ENCODE data around the gene TRERF1.
A peak's percentile ranks its signal among the peaks of the same experiment; 100 is the strongest.
"Not testable (repeated sequence)": the region's sequence is repeated elsewhere in the genome, so short reads cannot be mapped to it uniquely, and the experiment has no call there.

The TRERF1 gene

GRCh38 chr6:42336431-42336830, 115.3 kb downstream of the TRERF1 start:
- no peak for DNase-seq (ENCODE audit: low spot score)

DNA sequence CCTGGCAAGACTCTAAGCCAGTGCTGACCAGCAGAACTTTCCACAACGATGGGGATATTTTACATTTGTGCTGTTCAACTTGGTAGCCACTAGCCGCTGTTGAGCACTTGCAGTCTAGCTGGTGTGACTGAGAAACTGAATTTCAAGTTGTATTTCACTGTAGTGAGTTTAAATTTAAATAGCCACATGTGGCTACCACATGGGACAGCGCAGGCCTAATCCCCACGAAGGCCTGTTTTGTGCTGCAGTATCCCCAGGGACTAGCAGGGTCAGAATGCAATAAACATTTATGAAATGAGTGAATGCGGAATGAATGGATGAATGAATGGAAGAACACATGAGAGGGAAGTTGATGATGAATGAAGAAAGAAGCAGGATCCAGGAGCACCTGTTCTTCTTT, 115.8 kb downstream of the TRERF1 start:
- DNase-seq (ENCODE audit: low spot score): no peak

DNA sequence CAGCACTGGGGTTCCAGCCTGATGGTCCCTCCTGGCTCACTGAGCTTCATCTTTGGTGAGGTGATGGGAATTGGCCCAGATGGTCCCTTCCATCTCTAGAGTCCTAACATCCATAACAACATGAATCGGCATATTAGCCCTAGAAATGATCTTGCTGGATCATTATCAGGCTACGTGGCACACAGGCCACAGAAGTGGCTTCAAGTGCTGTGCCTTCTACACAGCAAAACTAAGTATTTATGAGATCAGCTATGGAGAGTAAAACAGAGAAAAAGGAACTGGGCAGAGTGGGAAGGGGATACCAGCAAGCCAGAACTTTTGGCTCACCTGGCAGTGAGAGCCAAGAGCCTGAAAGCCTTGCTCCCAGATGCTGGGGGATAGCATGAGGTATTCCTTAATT, 116.9 kb downstream of the TRERF1 start:
- no peak for DNase-seq (ENCODE audit: low spot score)

GRCh38 chr6:42333612-42334011, 118.1 kb downstream of the TRERF1 start:
- no peak for DNase-seq (ENCODE audit: low spot score)

DNA sequence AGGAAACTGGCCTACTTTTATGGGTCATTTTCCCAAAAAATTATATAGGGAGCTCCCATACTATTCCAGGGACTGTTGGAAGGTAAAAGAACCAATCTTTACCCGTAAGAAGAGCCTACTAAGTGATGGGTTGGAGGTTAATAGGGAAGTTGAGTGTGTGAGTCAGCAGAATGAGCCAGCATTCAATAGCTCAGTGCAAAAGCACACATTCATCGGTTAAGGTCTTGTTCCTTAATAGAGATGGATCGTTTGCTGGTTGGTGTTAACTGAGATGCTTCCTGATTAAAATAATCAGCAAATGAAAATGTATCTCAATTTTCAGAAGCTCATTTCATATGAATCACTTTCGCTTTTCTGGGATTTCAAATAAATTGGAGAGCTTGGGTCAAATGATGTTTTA, 118.8 kb downstream of the TRERF1 start:
- no peak for DNase-seq (ENCODE audit: low spot score)

DNA sequence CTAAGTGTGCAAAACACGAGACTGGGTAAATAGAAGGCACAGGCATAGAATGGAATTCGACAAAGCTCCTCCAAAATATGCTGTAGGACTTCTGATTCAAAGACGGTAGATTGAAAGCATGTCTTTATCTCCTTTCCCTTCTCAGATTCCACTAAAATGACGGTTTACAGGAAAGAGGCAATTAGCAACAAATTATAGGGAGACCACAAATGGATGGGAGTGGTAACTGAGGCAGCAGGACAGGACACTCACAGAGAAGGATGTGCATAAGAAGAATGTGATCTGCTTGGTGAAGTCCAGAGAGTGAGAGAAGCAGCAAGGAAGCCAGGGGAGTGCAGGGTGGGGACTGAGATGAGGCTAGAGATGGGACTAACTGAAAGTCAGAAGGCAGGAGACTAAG, 120.7 kb downstream of the TRERF1 start:
- DNase-seq (ENCODE audit: low spot score): no peak

DNA sequence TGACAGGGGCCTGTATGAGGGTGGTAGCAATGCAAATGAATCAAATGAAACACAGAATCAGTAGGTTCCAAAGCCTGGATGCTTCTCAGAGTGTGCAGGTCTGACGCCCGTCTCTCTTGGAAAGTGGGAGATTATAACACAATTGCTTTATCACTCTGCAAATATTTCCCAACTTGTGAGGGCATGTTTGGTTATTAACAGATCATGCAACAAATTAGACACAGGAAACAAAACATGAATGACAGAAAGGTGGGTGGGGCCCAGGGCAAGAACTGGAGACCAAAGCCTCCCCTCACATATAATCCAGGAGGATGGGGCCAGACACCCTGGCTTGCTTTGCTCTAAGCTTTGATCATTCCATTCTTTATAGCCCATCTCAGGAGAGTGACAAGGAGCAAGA, 125.5 kb downstream of the TRERF1 start:
- no peak for DNase-seq (ENCODE audit: low spot score)

DNA sequence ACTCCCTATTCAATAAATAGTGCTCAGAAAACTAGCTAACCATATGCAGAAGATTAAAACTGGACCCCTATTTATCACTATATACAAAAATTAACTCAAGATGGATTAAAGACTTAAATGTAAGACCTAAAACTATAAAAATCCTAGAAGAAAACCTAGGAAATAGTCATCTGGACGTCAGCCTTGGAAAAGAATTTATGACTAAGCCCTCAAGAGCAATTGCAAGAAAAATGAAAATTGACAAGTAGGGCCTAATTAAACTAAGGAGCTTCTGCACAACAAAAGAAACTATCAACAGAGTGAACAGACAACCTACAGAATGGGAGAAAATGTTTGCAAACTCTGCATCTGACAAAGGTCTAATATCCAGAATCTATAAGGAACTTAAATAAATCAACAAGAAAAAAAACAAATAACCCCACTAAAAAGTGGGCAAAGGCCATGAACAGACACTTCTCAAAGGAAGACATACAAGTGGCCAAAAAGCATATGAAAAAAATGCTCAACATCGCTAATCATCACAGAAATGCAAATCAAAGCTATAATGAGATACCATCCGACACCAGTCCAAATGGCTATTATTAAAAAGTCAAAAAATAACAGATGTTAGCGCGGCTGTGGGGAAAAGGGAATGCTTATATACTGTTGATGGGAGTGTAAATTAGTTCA, 126.9 kb downstream of the TRERF1 start:
- DNase-seq (ENCODE audit: low spot score): not testable (repeated sequence)

- no peak for DNase-seq (ENCODE audit: low spot score)
Observed at GRCh38 chr6:42322676-42323075, 129.1 kb downstream of the TRERF1 start.

- DNase-seq (ENCODE audit: low spot score): no peak
Observed at GRCh38 chr6:42321976-42322375, 129.8 kb downstream of the TRERF1 start.

- DNase-seq (ENCODE audit: low spot score): no peak
Observed at GRCh38 chr6:42320762-42321161, 131.0 kb downstream of the TRERF1 start.

DNA sequence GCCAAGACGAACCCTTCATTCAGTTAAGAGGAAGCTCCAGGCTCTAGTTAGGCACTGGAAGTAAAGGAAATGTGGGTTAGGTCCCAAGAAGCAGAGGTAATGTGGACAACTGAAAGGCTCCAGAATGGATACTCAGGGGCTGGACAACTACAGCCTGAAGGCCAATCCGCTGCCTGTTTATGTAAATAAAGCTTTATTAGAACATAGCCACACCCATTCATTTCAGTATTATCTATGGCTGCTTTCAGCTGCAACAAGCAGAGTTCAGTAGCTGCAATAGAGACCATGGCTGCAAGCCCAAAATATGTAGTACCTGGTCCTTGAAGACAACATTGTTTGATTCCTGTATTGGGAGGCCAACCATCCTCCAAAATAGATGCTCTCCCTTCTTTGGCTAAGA, 133.2 kb downstream of the TRERF1 start:
- no peak for DNase-seq (ENCODE audit: low spot score)

DNA sequence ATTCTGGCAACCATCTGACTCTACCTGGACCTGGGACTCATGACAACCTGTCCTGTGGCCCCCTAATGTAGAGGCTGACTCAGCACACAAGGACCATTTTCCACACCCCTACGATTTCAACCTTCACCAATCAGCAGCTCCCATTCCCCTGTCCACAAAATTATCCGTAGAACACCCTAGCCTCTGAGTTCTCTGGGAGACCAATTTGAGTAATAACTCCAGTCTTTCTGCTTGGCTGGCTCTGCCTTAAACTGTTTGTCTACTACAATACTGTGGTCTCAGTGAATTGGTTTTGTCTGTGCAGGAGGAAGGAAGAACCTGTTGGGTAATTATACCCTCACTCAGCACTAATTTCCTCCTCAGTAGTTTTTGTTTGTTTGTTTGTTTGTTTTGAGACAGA, 134.7 kb downstream of the TRERF1 start:
- DNase-seq (ENCODE audit: low spot score): no peak

DNA sequence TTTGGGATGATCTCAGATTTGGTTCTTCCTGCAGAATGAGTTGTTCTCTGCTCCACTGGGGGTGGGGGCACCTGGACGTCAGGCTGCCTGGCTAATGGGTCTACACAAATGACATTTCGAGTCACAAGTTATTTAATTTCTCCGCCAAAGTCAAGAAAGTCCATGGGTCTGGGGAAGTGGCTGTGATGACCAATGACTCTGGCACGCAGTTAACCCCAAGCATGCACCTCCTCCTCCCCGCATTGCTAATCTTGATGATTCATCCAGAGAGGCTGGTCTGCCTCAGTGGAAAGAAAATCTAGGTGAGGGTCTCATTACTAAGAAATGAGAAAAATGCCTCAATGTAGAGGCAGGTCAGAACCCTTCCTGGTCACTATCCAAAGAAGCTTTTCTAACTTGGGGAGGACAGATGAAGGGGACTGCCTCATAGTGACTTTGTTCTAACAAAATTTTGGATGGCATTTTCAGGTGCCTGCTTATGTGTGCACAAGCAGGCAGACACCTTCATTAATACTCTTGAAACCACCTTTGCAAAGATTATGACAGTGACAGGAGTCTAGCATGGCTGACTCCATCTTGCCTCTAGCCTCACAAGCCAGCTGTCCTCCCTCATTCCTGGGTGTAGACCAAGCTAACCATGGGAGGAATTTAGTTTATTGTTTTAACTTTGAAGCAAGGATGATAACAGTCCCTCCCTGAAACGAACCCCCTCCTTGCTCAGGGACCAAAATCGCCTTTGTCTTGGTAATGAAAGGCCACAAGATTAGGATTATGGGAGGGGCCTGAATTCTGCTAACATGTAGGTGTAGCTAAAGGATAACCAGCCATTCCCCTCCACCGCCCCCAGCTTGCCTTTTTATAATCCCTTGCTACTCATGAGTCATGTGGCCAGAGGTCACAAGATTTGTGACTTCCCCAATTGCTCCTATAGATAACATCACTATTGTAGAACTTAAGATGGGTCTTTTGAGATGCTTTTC, 135.4 kb downstream of the TRERF1 start:
- DNase-seq (ENCODE audit: low spot score): peak; percentile 90

DNA sequence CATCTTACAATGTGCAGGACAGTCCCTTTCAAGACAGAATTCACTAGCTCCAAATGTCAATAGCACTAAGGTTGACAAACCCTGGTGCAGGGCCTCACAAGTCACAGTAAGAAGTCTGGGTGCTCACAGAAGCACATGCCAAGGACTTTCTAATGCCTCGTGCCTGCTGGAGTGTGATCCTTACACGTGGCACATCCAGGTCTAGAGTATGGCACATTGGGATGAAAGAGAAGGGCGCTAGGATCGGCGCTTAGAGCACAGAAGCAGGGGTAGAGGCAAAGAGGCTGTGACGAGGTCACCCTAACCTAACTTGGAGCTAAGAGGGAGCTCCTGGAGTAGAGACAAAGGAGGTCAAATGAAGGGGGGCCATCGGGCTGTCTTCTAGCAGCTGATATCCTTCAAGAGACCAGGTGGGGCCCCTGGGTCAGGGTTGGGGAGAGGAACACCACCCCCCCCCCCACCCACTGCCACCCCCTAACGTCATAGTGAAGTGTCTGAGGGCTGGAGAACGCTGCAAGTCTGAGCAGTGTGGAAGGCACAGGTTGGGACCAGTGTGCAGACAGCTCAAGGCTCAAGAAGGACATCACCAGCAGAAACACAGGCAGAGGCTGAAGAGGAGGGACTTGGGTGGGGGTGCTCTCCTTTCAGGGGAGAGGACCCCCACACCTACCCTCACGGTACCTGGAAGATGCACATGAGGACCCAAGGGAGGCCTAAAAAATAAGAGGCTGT, 136.3 kb downstream of the TRERF1 start:
- no peak for DNase-seq (ENCODE audit: low spot score)

- peak; percentile 54 for DNase-seq (ENCODE audit: low spot score)
Observed at GRCh38 chr6:42314571-42315258, 137.0 kb downstream of the TRERF1 start.

DNA sequence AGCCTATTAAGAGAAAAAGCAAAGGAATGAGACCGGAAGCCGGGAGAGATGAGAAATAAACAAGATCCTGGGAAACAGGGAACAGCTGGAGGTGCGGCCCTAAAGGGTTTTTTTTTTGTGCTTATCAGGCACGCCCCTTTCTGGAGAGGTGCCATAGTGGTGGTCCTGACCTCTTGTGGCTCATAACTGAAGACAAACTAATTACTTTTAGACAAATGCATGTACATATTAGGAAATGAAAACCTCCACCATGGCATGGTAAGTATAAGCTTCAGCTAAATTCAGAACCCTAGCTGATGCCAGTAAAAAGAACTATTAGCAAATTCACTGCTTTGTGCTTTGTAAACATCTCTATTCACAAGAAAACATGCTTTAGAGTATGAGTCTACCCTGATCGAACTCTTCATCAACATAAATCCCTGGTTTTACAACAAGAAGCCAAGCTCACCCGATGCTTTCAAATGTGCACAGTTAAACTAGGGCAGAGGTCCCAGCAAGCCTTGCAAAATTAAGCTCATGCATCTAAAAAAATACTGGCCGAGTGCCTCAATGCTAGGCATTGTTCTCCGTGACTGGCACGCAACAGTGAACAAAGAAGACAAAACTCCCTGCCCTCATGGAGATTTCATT, 137.7 kb downstream of the TRERF1 start:
- no peak for DNase-seq (ENCODE audit: low spot score)

DNA sequence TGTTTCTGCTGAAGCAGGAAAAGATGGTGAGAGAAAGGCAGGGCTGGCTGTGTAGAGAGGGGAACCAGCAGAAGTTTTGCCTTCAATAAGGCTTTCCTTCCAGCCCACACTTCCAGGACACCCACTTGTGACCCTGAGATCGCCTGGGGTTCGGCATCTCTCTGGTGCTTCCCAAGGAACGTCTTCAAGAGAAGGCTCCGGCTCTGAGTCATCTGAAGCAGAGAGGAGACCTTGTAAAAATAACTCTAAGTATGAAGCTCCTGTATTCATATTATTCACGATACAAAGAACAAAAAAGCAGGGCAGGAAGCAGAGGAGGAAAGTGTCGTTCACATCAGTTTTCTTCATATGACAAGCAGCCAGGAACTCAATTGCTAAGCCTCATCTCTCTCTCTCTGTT, 138.7 kb downstream of the TRERF1 start:
- no peak for DNase-seq (ENCODE audit: low spot score)

- no peak for DNase-seq (ENCODE audit: low spot score)
Observed at GRCh38 chr6:42307141-42307470, 144.6 kb downstream of the TRERF1 start.

DNA sequence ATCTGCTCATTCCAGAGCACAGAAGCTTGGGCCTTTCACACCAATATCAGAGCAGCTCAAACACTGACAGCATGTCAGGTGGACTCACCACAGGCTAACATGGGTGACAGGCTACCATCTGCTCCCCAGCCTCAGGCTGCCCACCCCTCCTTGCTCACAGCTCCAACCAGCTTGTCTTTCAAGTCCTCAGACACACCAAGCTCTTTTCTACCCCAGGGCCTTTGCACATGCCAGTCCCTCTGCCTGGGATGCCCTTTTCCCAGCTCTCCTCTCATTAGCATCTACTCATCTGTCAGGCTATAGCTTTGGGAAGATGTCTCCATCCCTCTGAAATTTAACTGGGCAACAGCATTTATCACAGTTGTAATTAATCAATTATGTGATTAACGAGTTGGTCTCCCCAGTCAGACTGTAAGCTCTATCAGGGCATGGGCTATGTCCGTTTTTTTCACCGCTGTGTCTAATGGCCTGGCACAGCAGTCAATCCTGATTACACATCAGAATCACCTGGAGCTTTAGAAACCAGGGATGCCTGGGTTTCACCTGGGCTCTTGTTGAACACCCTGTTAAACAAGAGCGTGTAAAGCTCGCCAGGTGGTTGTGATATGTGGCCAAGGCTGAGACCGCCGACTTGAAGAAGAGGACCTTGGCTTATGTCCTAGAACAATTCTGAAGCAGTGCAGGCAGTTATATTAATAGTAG, 145.1 kb downstream of the TRERF1 start:
- no peak for DNase-seq (ENCODE audit: low spot score)

GRCh38 chr6:42304053-42304712, 147.5 kb downstream of the TRERF1 start:
- DNase-seq (ENCODE audit: low spot score): no peak
